K562 (cell line): Measurements from ENCODE around the gene SCAMP1. TPM values are rescaled to one million over a fixed set of nuclear protein-coding genes. Genes with fewer than 3 reads are reported as not detected.

Experiments used
- CGGBP1 ChIP-seq: fragments of 250-450 bp; sonication (Bioruptor Pico); IDR thresholded peaks from 2 replicates; pipeline ENCODE4 v1.9.0; 2021; ENCODE audit warnings: mild to moderate bottlenecking
- CSDE1 ChIP-seq, 2 experiments: fragments of 450-650 bp; IDR thresholded peaks; 2 replicates each; pipeline ENCODE4 v1.6.1; 2016; ENCODE audit warnings: mild to moderate bottlenecking in 1 of 2
- CXXC5 ChIP-seq: fragments of 250-450 bp; sonication (Bioruptor Pico); IDR thresholded peaks from 2 replicates; pipeline ENCODE4 v1.8.0; 2022; ENCODE audit warnings: inconsistent platforms, mild to moderate bottlenecking, moderate library complexity
- ELF2 ChIP-seq: fragments of 250-450 bp; sonication (Bioruptor Pico); IDR thresholded peaks from 2 replicates; pipeline ENCODE4 v1.5.0; 2021; ENCODE audit warnings: mild to moderate bottlenecking
- FOSL1 ChIP-seq: fragments of 200-800 bp; sonication (Bioruptor generic); conservative IDR thresholded peaks from 2 replicates; pipeline ENCODE4 v1.6.1; 2016; ENCODE audit warnings: missing genetic modification characterization, missing compliant biosample characterization
- GATAD2A ChIP-seq: fragments of 450-650 bp; IDR thresholded peaks from 2 replicates; pipeline ENCODE4 v1.6.1; 2017
- MGA ChIP-seq: fragments of 450-650 bp; IDR thresholded peaks from 2 replicates; pipeline ENCODE4 v1.6.1; 2016; ENCODE audit warnings: mild to moderate bottlenecking, moderate library complexity
- PKNOX1 ChIP-seq: fragments of 450-650 bp; IDR thresholded peaks from 2 replicates; pipeline ENCODE4 v1.6.1; 2016
- POLR3G ChIP-seq: IDR thresholded peaks from 2 replicates; pipeline ENCODE4 v1.6.1; 2011; ENCODE audit not compliant: insufficient read length, insufficient replicate concordance; ENCODE audit errors: extremely low read depth
- SMAD4 ChIP-seq: fragments of 250-450 bp; sonication (Bioruptor Pico); conservative IDR thresholded peaks from 2 replicates; pipeline ENCODE4 v1.8.0; 2021; ENCODE audit warnings: inconsistent platforms, mild to moderate bottlenecking, moderate library complexity
- ZNF146 ChIP-seq: IDR thresholded peaks from one replicate; pipeline ENCODE4 v1.6.1; 2018; ENCODE audit warnings: missing compliant biosample characterization; ENCODE audit not compliant: unreplicated experiment
- ZNF263 ChIP-seq: sonication (generic); formaldehyde crosslinking; IDR thresholded peaks from 2 replicates; pipeline ENCODE4 v1.8.0; 2022; ENCODE audit warnings: mild to moderate bottlenecking, missing genetic modification reagents, borderline replicate concordance
- ZNF324 ChIP-seq: fragments of 250-450 bp; sonication (Bioruptor Pico); IDR thresholded peaks from 2 replicates; pipeline ENCODE4 v1.4.0; 2020; ENCODE audit warnings: mild to moderate bottlenecking
- ZNF696 ChIP-seq: fragments of 250-450 bp; sonication (Bioruptor Pico); conservative IDR thresholded peaks from 2 replicates; pipeline ENCODE4 v1.4.0; 2020; ENCODE audit warnings: mild to moderate bottlenecking, moderate library complexity
- ZNF766 ChIP-seq: fragments of 200-800 bp; sonication (Bioruptor generic); conservative IDR thresholded peaks from 2 replicates; pipeline ENCODE4 v1.6.1; 2016; ENCODE audit warnings: missing genetic modification characterization, missing compliant biosample characterization
- ZSCAN29 ChIP-seq: fragments of 450-650 bp; IDR thresholded peaks from 2 replicates; pipeline ENCODE4 v1.6.1; 2017
- polyA plus RNA-seq, 8 experiments: library from polyadenylated mRNA; depleted of rRNA in 4 of 8; stranded (reverse) in 5 of 8; unstranded in 3 of 8; fragments of >200 nt; fragmentation: Nextera tagmentation in 2 of 8; fragmentation: Illumina TruSeq in 1 of 8; extraction: Ambion mirVana in 2 of 8; extraction: Trizol in 1 of 8; gene quantifications; 2 replicates each; pipeline versions ENCODE4 v1.2.1 to v1.2.3, GENCODE V29; 2011 to 2014; ENCODE audit warnings: inconsistent platforms in 1 of 8, missing spikeins in 1 of 8
- total RNA-seq, 7 experiments: library from RNA; depleted of rRNA in 6 of 7; stranded (reverse); fragments of >200 nt in 6 of 7; fragmentation: Illumina TruSeq in 2 of 7; extraction: Trizol in 2 of 7; gene quantifications; 2 replicates each; pipeline versions ENCODE4 v1.2.1 to v1.2.3, GENCODE V29; 2011 to 2021; ENCODE audit warnings: low replicate concordance in 1 of 7

Gene SCAMP1
- total and polyA plus RNA-seq, 9 of the 15 experiments (the other 6 are each of a cell fraction or from before 2014, with no cell fraction given): 5.4 to 23.9 (median 13.8) TPM

- TF ChIP-seq ZNF766 (CRISPR knock-in tag): no peak
- TF ChIP-seq PKNOX1: 0 out of 2 replicates have a peak, but pooled peaks have one; percentile 13
- no peak for TF ChIP-seq ELF2
- TF ChIP-seq ZNF696 (CRISPR knock-in tag): no peak
- no peak for TF ChIP-seq POLR3G
- TF ChIP-seq ZNF324: no peak
- no peak for TF ChIP-seq FOSL1
- peak; percentile 99 for TF ChIP-seq ZNF263 (CRISPR knock-in tag)
- no peak for TF ChIP-seq ZSCAN29
- TF ChIP-seq CGGBP1 (CRISPR knock-in tag): no peak
- TF ChIP-seq CXXC5: peak; percentile 50
- TF ChIP-seq GATAD2A: peak; percentile 69
- no peak for TF ChIP-seq ZNF146 (CRISPR knock-in tag)
- TF ChIP-seq MGA: peak; percentile 40; the same call in 1 of the 2 replicates
- TF ChIP-seq CSDE1 (IDR thresholded peaks at IDR 0.05): no peak
- peak; percentile 21; the same call in 1 of the 2 replicates for TF ChIP-seq SMAD4 (CRISPR knock-in tag)
Observed at GRCh38 chr5:78509884-78510769, 149.7 kb downstream of the SCAMP1 start (continued).
